SU-DHL-6 (cell line): ENCODE results near the gene KCNG4.

Source experiments
- CTCF ChIP-seq: fragments of 200-600 bp; sonication (generic); IDR thresholded peaks from one replicate; pipeline ENCODE4 v1.5.1; 2017; ENCODE audit warnings: antibody characterized with exemption, mild to moderate bottlenecking, low read length, moderate library complexity; ENCODE audit not compliant: insufficient read depth, poor library complexity, severe bottlenecking
- EZH2phosphoT487 ChIP-seq: fragments of 200-600 bp; sonication (generic), shearing (Covaris generic); conservative IDR thresholded peaks from 2 replicates; pipeline ENCODE4 v1.6.1; 2018; ENCODE audit warnings: mild to moderate bottlenecking, antibody characterized with exemption, low read length, moderate library complexity, mixed read lengths

GRCh38 chr16:84239909-84240308 is at the start of gene KCNG4:
- TF ChIP-seq CTCF (no peak), EZH2phosphoT487 (no peak)
